Suppressor macrophage (primary cell): ENCODE data around the gene PPP6R1.

ENCODE experiments used
- DNase-seq, 4 experiments: peaks; one replicate each; pipeline ENCODE4 v3.0.0-alpha.2; 2020 to 2022
- total RNA-seq, 17 experiments: gene quantifications; one replicate each; lab custom pipeline; 2026; ENCODE audit warnings: mixed read lengths in 6 of 17, inconsistent platforms in 3 of 17; lab: John Stamatoyannopoulos, UW

PPP6R1 gene, protein sequence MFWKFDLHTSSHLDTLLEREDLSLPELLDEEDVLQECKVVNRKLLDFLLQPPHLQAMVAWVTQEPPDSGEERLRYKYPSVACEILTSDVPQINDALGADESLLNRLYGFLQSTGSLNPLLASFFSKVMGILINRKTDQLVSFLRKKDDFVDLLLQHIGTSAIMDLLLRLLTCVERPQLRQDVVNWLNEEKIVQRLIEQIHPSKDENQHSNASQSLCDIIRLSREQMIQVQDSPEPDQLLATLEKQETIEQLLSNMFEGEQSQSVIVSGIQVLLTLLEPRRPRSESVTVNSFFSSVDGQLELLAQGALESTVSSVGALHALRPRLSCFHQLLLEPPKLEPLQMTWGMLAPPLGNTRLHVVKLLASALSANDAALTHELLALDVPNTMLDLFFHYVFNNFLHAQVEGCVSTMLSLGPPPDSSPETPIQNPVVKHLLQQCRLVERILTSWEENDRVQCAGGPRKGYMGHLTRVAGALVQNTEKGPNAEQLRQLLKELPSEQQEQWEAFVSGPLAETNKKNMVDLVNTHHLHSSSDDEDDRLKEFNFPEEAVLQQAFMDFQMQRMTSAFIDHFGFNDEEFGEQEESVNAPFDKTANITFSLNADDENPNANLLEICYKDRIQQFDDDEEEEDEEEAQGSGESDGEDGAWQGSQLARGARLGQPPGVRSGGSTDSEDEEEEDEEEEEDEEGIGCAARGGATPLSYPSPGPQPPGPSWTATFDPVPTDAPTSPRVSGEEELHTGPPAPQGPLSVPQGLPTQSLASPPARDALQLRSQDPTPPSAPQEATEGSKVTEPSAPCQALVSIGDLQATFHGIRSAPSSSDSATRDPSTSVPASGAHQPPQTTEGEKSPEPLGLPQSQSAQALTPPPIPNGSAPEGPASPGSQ
- total RNA-seq: 50.9 to 171 (median 77.3) reads per million in 17 experiments

GRCh38 chr19:55258828-55259539 is at the start of gene PPP6R1:
TSS of gene PPP6R1 (minus strand) at chr19:55259017. CDS start at chr19:55247103, 11,914 bp downstream.
- DNase-seq: peak; percentile 99 to 100 (median 99)

DNA sequence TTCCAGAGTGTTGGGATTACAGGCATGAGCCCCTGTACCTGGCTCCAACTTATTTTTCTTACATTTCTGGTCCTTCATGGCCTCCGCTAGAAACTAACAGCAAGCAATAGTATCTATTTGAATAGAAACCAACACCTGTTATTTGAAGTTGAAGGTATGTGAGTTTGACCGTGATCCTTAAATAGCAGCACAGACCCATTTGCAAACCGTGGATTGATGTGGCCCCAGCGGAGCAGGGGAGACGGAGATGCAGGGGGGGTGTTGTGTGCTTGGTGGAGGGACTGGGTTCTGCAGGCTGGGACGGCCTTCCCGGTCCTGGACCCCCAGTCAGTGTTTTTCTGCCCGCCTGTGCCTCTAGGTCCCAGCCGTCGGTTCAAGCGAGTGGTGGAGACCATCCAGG is 49.5 kb upstream of the PPP6R1 start:
- DNase-seq: no peak

- no peak for DNase-seq
Measured at GRCh38 chr19:55306712-55307111, 47.9 kb upstream of the PPP6R1 start.

GRCh38 chr19:55305983-55306562 is 47.3 kb upstream of the PPP6R1 start:
- no peak for DNase-seq

GRCh38 chr19:55305491-55305890 is 46.7 kb upstream of the PPP6R1 start:
- DNase-seq: peak; percentile 47 to 73 (median 60)

- DNase-seq: no peak
Measured at GRCh38 chr19:55304980-55305379, 46.2 kb upstream of the PPP6R1 start.

- DNase-seq: peak in 2 of 4 experiments; percentile 38 to 56
Measured at GRCh38 chr19:55304279-55304978, 45.6 kb upstream of the PPP6R1 start.

DNA sequence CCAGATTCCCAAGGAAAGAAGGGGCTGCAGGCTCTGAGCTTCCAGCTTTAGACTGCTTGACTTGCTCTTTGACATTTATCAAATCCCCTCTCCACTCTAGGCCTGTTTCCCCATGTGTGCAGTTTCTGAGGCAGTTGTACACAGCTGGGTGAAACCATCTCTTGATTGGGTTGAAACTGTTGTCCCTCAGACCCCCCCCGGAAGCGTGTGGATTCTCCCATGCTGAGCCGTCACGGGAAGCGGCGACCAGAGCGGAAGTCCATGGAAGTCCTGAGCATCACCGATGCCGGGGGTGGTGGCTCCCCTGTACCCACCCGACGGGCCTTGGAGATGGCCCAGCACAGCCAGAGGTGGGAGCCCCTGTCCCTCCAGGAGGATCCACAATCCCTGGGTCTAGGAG is 44.7 kb upstream of the PPP6R1 start:
- DNase-seq: no peak

- DNase-seq: no peak
Measured at GRCh38 chr19:55302318-55302703, 43.5 kb upstream of the PPP6R1 start.

GRCh38 chr19:55301459-55302317 is 42.9 kb upstream of the PPP6R1 start:
- peak; percentile 90 to 95 (median 94) for DNase-seq

DNA sequence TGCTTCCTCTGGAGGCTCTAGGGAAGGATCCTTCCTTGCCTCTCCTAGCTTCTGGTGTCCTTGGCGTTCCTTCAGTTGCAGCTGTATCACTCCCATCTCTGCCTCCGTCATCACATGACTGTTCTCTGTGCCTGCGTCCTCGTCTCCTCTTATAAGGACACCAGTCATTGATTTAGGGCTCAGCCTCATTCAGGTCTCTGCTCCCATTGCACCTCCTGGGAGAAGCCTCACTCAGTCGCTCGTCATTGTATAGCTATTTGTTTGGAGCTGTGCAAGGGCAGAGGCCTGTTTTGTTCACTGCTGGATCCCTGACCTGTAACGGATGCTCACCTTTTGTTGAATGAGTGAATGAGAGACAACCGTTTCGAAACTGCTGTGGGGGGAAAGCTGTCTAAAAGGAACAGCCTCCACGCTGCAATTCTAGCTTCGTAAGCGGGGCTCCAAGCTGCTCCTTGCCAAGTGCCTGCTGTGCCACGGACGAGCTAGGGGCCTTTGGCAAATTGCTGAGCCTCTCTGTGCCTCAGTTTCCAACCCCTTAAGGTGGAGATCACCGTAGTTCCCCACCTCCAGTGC is 42.2 kb upstream of the PPP6R1 start:
- no peak for DNase-seq

DNA sequence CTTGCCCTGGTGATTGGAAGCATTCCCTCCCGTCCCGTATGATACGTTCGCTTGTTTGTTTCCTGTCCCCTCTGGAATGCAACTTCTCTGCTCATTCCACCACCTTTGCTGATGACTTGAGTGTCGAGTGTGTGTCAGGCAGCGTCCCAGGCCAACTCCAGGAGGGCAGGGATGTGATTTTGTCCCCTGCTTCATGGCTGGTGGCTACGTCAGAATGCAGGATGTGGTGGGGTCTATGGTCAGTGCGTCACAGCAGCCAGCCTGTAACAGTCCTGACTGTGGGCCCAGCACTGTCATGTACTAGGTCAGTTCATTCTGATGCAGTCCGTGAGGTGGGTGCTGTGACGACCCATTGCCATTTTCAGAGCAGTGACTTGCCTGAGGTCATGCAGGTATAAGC is 41.2 kb upstream of the PPP6R1 start:
- DNase-seq: no peak

GRCh38 chr19:55297267-55297666 is 38.5 kb upstream of the PPP6R1 start:
- DNase-seq: no peak

- no peak for DNase-seq
Measured at GRCh38 chr19:55289117-55289796, 30.4 kb upstream of the PPP6R1 start.

GRCh38 chr19:55287361-55288079 is 28.7 kb upstream of the PPP6R1 start:
- no peak for DNase-seq

- DNase-seq: no peak
Measured at GRCh38 chr19:55285229-55285890, 26.5 kb upstream of the PPP6R1 start.

DNA sequence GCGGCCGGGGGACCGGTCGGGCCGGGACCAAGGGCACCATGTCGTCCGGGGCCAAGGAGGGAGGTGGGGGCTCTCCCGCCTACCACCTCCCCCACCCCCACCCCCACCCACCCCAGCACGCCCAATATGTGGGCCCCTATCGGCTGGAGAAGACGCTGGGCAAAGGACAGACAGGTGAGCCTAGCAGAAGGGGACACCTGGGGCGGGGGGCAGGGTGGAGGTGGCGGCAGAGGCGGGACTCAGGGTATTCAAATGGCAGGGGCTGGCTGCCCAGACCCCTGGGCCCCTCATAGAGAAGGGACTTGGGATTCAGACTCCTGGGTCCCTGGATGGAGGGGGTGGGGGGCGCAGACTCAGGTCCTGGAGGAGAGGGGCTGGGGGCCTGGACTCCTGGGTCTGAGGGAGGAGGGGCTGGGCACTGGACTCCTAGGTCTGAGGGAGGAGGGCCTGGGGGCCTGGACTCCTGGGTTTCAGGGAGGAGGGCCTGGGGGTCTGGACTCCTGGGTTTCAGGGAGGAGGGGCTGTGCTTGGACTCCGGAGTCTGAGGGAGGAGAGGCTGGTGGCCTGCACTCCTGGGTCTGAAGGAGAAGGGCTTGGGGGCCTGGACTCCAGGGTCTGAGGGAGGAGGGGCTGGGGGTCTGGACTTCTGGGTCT is 25.7 kb upstream of the PPP6R1 start:
- DNase-seq: no peak
